H1 (cell line): ENCODE data around the gene FEV. TPM values are rescaled to one million over a fixed set of nuclear protein-coding genes. Genes with fewer than 3 reads are reported as not detected.

Experiments
- CTCF ChIA-PET: fragments of 300-600 bp; sonication (Branson Sonifier 250); formaldehyde crosslinking; loops from one replicate; lab custom pipeline; 2021; ENCODE audit not compliant: partially characterized antibody; lab: Charles Lee
- POLR2A ChIA-PET: fragments of 300-600 bp; sonication (Branson Sonifier 250); formaldehyde crosslinking; loops from one replicate; lab custom pipeline; 2021; ENCODE audit warnings: inconsistent platforms; ENCODE audit not compliant: partially characterized antibody; lab: Charles Lee
- DNase-seq, 2 experiments: peaks; one replicate each; pipeline versions ENCODE4 v3.0.0 to v3.0.0-alpha.2; 2010 to 2022; ENCODE audit warnings: low spot score in 2 of 2, low read depth in 1 of 2, mixed read lengths in 1 of 2
- FAIRE-seq: peaks from 2 replicates; lab custom pipeline; 2011; peaks lifted over from hg19 to GRCh38; lab: Jason Lieb, UNC
- H2AFZ ChIP-seq: 2 replicates; pipeline ENCODE4 v1.8.1; 2012; ENCODE audit warnings: low read length, inconsistent platforms
- H2AK5ac ChIP-seq: 2 replicates; pipeline ENCODE4 v1.6.1; 2013; ENCODE audit warnings: low read depth, low read length
- H2BK120ac ChIP-seq: replicated peaks from 2 replicates; pipeline ENCODE3; 2013; ENCODE audit warnings: low read depth, low read length, inconsistent platforms
- H2BK12ac ChIP-seq: 2 replicates; pipeline ENCODE4 v1.6.1; 2013; ENCODE audit warnings: low read depth, low read length
- H2BK15ac ChIP-seq: 2 replicates; pipeline ENCODE4 v1.6.1; 2013; ENCODE audit warnings: low read length
- H2BK20ac ChIP-seq: 2 replicates; pipeline ENCODE4 v1.6.1; 2013; ENCODE audit warnings: low read length
- H2BK5ac ChIP-seq: 2 replicates; pipeline ENCODE4 v1.6.1; 2013; ENCODE audit warnings: low read depth, low read length
- H3K14ac ChIP-seq: 2 replicates; pipeline ENCODE4 v1.6.1; 2013; ENCODE audit warnings: inconsistent platforms; ENCODE audit not compliant: insufficient read length
- H3K18ac ChIP-seq: 2 replicates; pipeline ENCODE4 v1.6.1; 2013; ENCODE audit warnings: low read length; ENCODE audit errors: extremely low read depth
- H3K23ac ChIP-seq: 2 replicates; pipeline ENCODE4 v1.6.1; 2013; ENCODE audit warnings: inconsistent platforms; ENCODE audit not compliant: insufficient read length
- H3K23me2 ChIP-seq: 2 replicates; pipeline ENCODE4 v1.6.1; 2013; ENCODE audit warnings: low read depth, low read length
- H3K27ac ChIP-seq: 2 replicates; pipeline ENCODE4 v1.6.1; 2011; ENCODE audit warnings: low read depth, low read length, inconsistent platforms
- H3K27me3 ChIP-seq, 4 experiments: replicated peaks in 1 of 4; 1 replicate in 1 of 4; 2 replicates in 3 of 4; pipeline versions ENCODE4 v1.6.1 to v1.8.1; 2011 to 2013; ENCODE audit warnings: low read length in 3 of 4, mild to moderate bottlenecking in 3 of 4, inconsistent platforms in 2 of 4, mixed read lengths in 2 of 4, moderate library complexity in 1 of 4; ENCODE audit not compliant: control insufficient read depth in 3 of 4, insufficient read depth in 3 of 4; ENCODE audit errors: extremely low read depth in 1 of 4
- H3K36me3 ChIP-seq, 4 experiments: 2 replicates each; pipeline versions ENCODE4 v1.6.1 to v1.8.1; 2011 to 2013; ENCODE audit warnings: mild to moderate bottlenecking in 4 of 4, low read length in 3 of 4, moderate library complexity in 2 of 4, control low read depth in 1 of 4, inconsistent platforms in 1 of 4; ENCODE audit not compliant: insufficient read depth in 4 of 4, control insufficient read depth in 2 of 4
- H3K4ac ChIP-seq: replicated peaks from 2 replicates; pipeline ENCODE3; 2013; ENCODE audit warnings: low read length, low read depth, mixed read lengths, inconsistent platforms; ENCODE audit not compliant: insufficient read length
- H3K4me1 ChIP-seq, 4 experiments: replicated peaks in 1 of 4; 1 replicate in 1 of 4; 2 replicates in 3 of 4; pipeline versions ENCODE4 v1.6.1 to v1.8.1; 2011 to 2013; ENCODE audit warnings: low read length in 3 of 4, inconsistent platforms in 2 of 4, mixed read lengths in 1 of 4; ENCODE audit not compliant: insufficient read depth in 4 of 4, control insufficient read depth in 3 of 4
- H3K4me2 ChIP-seq, 2 experiments: 2 replicates each; pipeline versions ENCODE4 v1.6.1 to v1.8.1; 2011 to 2013; ENCODE audit warnings: low read depth in 2 of 2, low read length in 2 of 2, control low read depth in 1 of 2, inconsistent platforms in 1 of 2, mild to moderate bottlenecking in 1 of 2; ENCODE audit not compliant: insufficient read depth in 1 of 2
- H3K4me3 ChIP-seq, 4 experiments: fragments of 200-600, 300-600 bp in 1 of 4; sonication (generic), shearing (Covaris generic), sonication (Bioruptor Twin) in 1 of 4; 2 replicates each; pipeline versions ENCODE4 v1.5.1 to v1.8.1; 2011 to 2016; ENCODE audit warnings: low read length in 4 of 4, low read depth in 3 of 4, control low read depth in 2 of 4, inconsistent platforms in 2 of 4, mild to moderate bottlenecking in 2 of 4, mixed read lengths in 1 of 4, moderate library complexity in 1 of 4; ENCODE audit not compliant: insufficient read depth in 2 of 4; ENCODE audit errors: extremely low read depth in 1 of 4
- H3K56ac ChIP-seq: replicated peaks from 2 replicates; pipeline ENCODE3; 2013; ENCODE audit warnings: low read depth, mild to moderate bottlenecking, mixed read lengths, low read length, inconsistent platforms; ENCODE audit not compliant: insufficient read length
- H3K79me1 ChIP-seq: 2 replicates; pipeline ENCODE4 v1.6.1; 2013; ENCODE audit warnings: low read depth, low read length, control low read depth
- H3K79me2 ChIP-seq, 2 experiments: 2 replicates each; pipeline versions ENCODE4 v1.6.1 to v1.8.1; 2012 to 2013; ENCODE audit warnings: low read length in 2 of 2, mild to moderate bottlenecking in 2 of 2, inconsistent platforms in 1 of 2; ENCODE audit not compliant: insufficient read depth in 2 of 2, control insufficient read depth in 1 of 2
- H3K9ac ChIP-seq, 4 experiments: replicated peaks in 1 of 4; 1 replicate in 1 of 4; 2 replicates in 3 of 4; pipeline versions ENCODE4 v1.6.1 to v1.8.1; 2011 to 2013; ENCODE audit warnings: low read depth in 3 of 4, low read length in 3 of 4, control low read depth in 2 of 4, mild to moderate bottlenecking in 2 of 4, moderate library complexity in 2 of 4, inconsistent platforms in 1 of 4; ENCODE audit errors: extremely low read depth in 1 of 4
- H3K9me3 ChIP-seq, 2 experiments: 2 replicates each; pipeline versions ENCODE4 v1.6.1 to v1.8.1; 2012 to 2013; ENCODE audit warnings: mild to moderate bottlenecking in 2 of 2, moderate library complexity in 2 of 2, control low read depth in 1 of 2, inconsistent platforms in 1 of 2, low read depth in 1 of 2, low read length in 1 of 2, mixed read lengths in 1 of 2; ENCODE audit not compliant: insufficient read depth in 2 of 2
- H4K20me1 ChIP-seq, 2 experiments: replicated peaks in 1 of 2; 2 replicates each; pipeline versions ENCODE3 to v1.8.1; 2011 to 2013; ENCODE audit warnings: inconsistent platforms in 2 of 2, low read length in 2 of 2, mild to moderate bottlenecking in 1 of 2; ENCODE audit not compliant: insufficient read depth in 2 of 2, control insufficient read depth in 1 of 2
- H4K5ac ChIP-seq: 2 replicates; pipeline ENCODE4 v1.6.1; 2013; ENCODE audit warnings: low read length, low read depth, mixed read lengths, inconsistent platforms; ENCODE audit not compliant: insufficient read length
- H4K8ac ChIP-seq: 2 replicates; pipeline ENCODE4 v1.8.0; 2013; ENCODE audit warnings: mild to moderate bottlenecking, moderate library complexity, low read length, inconsistent platforms; ENCODE audit not compliant: insufficient read depth; ENCODE audit errors: extremely low read depth
- H4K91ac ChIP-seq: replicated peaks from 2 replicates; pipeline ENCODE3; 2013; ENCODE audit warnings: low read length, mixed read lengths, inconsistent platforms; ENCODE audit not compliant: insufficient read length
- CBX8 ChIP-seq: fragments of 300-800, 300-1000 bp; sonication (generic); IDR thresholded peaks from 2 replicates; pipeline ENCODE4 v1.7.1; 2016; ENCODE audit warnings: low read depth, low read length, borderline replicate concordance
- CHD2 ChIP-seq: IDR thresholded peaks from 2 replicates; pipeline ENCODE4 v1.6.1; 2012; ENCODE audit warnings: low read length, improper control_type of control experiment
- KDM4A ChIP-seq: IDR thresholded peaks from one replicate; pipeline ENCODE4 v1.7.1; 2012; ENCODE audit warnings: low read depth, mild to moderate bottlenecking, moderate library complexity, low read length, inconsistent platforms; ENCODE audit not compliant: severe bottlenecking
- NANOG ChIP-seq: IDR thresholded peaks from 2 replicates; pipeline ENCODE4 v1.6.1; 2011; ENCODE audit warnings: low read length, low read depth, mild to moderate bottlenecking, inconsistent platforms; ENCODE audit not compliant: insufficient read depth, poor library complexity, severe bottlenecking
- SIN3A ChIP-seq, 2 experiments: IDR thresholded peaks in 1 of 2; conservative IDR thresholded peaks in 1 of 2; 2 replicates each; pipeline ENCODE4 v1.6.1; 2011 to 2012; ENCODE audit warnings: low read length in 2 of 2, improper control_type of control experiment in 1 of 2, low read depth in 1 of 2, mild to moderate bottlenecking in 1 of 2
- SIX5 ChIP-seq: IDR thresholded peaks from 2 replicates; pipeline ENCODE4 v1.6.1; 2011; ENCODE audit warnings: mild to moderate bottlenecking, low read depth, low read length
- SP1 ChIP-seq: IDR thresholded peaks from 2 replicates; pipeline ENCODE4 v1.6.1; 2011; ENCODE audit warnings: low read depth, low read length
- SP2 ChIP-seq: IDR thresholded peaks from 2 replicates; pipeline ENCODE4 v1.6.1; 2012; ENCODE audit warnings: mild to moderate bottlenecking, low read length, inconsistent platforms
- SP4 ChIP-seq: IDR thresholded peaks from 2 replicates; pipeline ENCODE4 v1.6.1; 2012; ENCODE audit warnings: low read length, inconsistent platforms
- TAF1 ChIP-seq: IDR thresholded peaks from 2 replicates; pipeline ENCODE4 v1.6.1; 2011; ENCODE audit warnings: mild to moderate bottlenecking, low read depth, low read length
- WGBS, 2 experiments: shearing (Covaris generic) in 1 of 2; methylation state at CpG; one replicate each; pipeline versions ENCODE4 v1.1.6 to v1.1.7; 2013 to 2015; ENCODE audit warnings: low lambda C conversion rate in 2 of 2, mixed read lengths in 2 of 2, inconsistent platforms in 1 of 2, low coverage in 1 of 2, missing lambda C conversion rate in 1 of 2; ENCODE audit not compliant: insufficient replicate concordance in 2 of 2, insufficient coverage in 1 of 2, insufficient read length in 1 of 2; ENCODE audit errors: extremely low coverage in 1 of 2, missing lambda C conversion rate in 1 of 2; 5-methylcytosine and 5-hydroxymethylcytosine counted together
- polyA plus RNA-seq, 7 experiments: library from polyadenylated mRNA; depleted of rRNA in 3 of 7; stranded (reverse) in 5 of 7; unstranded in 2 of 7; fragments of >200 nt in 5 of 7; fragments of 200-250 nt in 2 of 7; gene quantifications; 1 replicate in 5 of 7; 2 replicates in 1 of 7; 4 replicates in 1 of 7; pipeline versions ENCODE4 v1.2.1 to v1.2.3, GENCODE V29; 2011 to 2013; ENCODE audit warnings: missing spikeins in 2 of 7, mixed read lengths in 2 of 7
- total RNA-seq: library from RNA; stranded (reverse); fragmentation: NEBNext Ultra II Directional; extraction: Animal tissue kit (Norgen Biotek cat#: 25700); gene quantifications from 2 replicates; pipeline ENCODE4 v1.2.1, GENCODE V29; 2021
- TF ChIP-seq, protein P1 (sequence below): IDR thresholded peaks from 2 replicates; pipeline ENCODE4 v1.6.1; 2012; ENCODE audit warnings: inconsistent platforms

The FEV gene
- total and polyA plus RNA-seq, 2 of the 8 experiments (the other 6 are each of a cell fraction or from before 2014, with no cell fraction given) = not detected

DNA sequence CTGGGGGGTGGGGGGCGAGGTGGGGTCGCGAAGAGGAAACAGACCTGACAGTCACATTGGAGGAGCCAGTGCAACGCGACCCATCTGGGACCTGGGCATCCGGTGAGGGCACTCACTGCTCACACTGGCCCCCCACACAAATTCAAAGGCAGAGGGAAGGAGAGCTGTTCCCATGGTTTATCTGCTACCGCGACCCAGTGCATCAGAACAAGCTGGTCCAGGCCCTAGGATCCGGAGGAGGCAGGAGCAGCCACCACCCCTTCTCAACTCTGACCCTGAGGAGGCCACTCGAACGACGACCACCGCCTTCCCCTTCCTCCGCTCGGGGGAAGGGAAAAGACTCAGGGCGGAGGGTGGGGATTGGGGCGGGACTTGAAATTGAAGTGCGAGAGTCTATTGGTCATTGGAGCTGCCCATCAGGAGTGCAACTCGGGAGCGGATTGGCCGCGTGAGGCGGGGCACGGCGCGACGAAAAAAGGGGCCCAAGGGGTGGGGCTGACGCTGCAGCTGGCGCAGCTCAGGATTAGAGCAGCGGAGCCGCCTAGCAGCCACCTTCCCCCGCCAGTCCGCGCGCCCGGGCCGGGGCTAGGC is 25.7 kb downstream of the FEV start, which contains the start of gene CDK5R2:
Gene CDK5R2 (plus strand): TSS at position 526 of the 591 bp plus-strand sequence. CDS start 155 bp downstream, outside the sequence.
- no peak within 1 kb of the TSS for H3K27ac ChIP-seq
- peak within 1 kb of the TSS; percentile 97 for H2AFZ ChIP-seq
- WGBS, 2 experiments = 2% methylated on average over 10 of the region's 37 CpGs; no CpG with 5 or more reads in 1 of the 2 experiments
- H3K4me3 ChIP-seq = peak within 1 kb of the TSS; percentile 61 to 74 (median 68)
- no peak within 1 kb of the TSS for H3K14ac ChIP-seq
- peak within 1 kb of the TSS; percentile 84 to 95 for H3K4me2 ChIP-seq
- H4K20me1 ChIP-seq = peaks cover 2 to 12% of the 10 kb centered on the region in 2 experiments
- POLR2A ChIA-PET = interaction anchor here (0.9 to 1.4 kb wide), 4 partner anchors 9 to 32 kb away, joined by 4 to 5 read pairs (median 4); no protein-coding TSS in a partner anchor
- no peak within 1 kb of the TSS for H2BK20ac ChIP-seq
- CTCF ChIA-PET = interaction anchor here (0.6 to 6.8 kb wide), 9 partner anchors 20 to 198 kb away, joined by 3 to 50 read pairs (median 3); no protein-coding TSS in a partner anchor
- 0 out of 2 replicates have a peak within 1 kb of the TSS, but pooled peaks have one; percentile 15 for H2AK5ac ChIP-seq
- H2BK5ac ChIP-seq = 0 out of 2 replicates have a peak within 1 kb of the TSS, but pooled peaks have one; percentile 15
- peaks cover 0 to 15% (median 0%) of the 10 kb centered on the region in 4 experiments; a peak in 1 of 8 replicates for H3K36me3 ChIP-seq
- no peaks in the 10 kb centered on the region for H3K79me1 ChIP-seq
- peaks cover 0 to 2% of the 10 kb centered on the region in 2 experiments; a peak in 1 of 4 replicates for H3K9me3 ChIP-seq
- peak within 1 kb of the TSS; percentile 84; the same call in 1 of the 2 replicates for H3K18ac ChIP-seq
- no peak for FAIRE-seq
- H3K27me3 ChIP-seq = peaks cover 31 to 69% (median 54%) of the 10 kb centered on the region in 4 experiments
- H4K5ac ChIP-seq = peak within 1 kb of the TSS; percentile 46
- H3K79me2 ChIP-seq = no peaks in the 10 kb centered on the region
- DNase-seq = peak; percentile 74 to 98
- peaks cover 12% of the 10 kb centered on the region for H3K23me2 ChIP-seq
- H3K23ac ChIP-seq = no peak within 1 kb of the TSS
- peaks cover 9 to 29% (median 18%) of the 10 kb centered on the region in 4 experiments for H3K4me1 ChIP-seq
- H4K8ac ChIP-seq = no peak within 1 kb of the TSS; the same call in 1 of the 2 replicates
- peak within 1 kb of the TSS; percentile 44; the same call in 1 of the 2 replicates for H2BK12ac ChIP-seq
- peak within 1 kb of the TSS in 1 of 4 experiments; percentile 80; a peak in 2 of 7 replicates for H3K9ac ChIP-seq
- H3K4ac ChIP-seq = no peak within 1 kb of the TSS
- H4K91ac ChIP-seq = no peak within 1 kb of the TSS
- H2BK120ac ChIP-seq = no peak within 1 kb of the TSS
- H2BK15ac ChIP-seq = peak within 1 kb of the TSS; percentile 100; the same call in 1 of the 2 replicates
- H3K56ac ChIP-seq = no peak within 1 kb of the TSS
- 0 out of 2 replicates have a peak, but pooled peaks have one; percentile 21 for TF ChIP-seq TAF1
- peak; percentile 93 for TF ChIP-seq KDM4A
- TF ChIP-seq CHD2 = peak; percentile 81
- TF ChIP-seq SIX5 = no peak
- TF ChIP-seq SP4 = peak; percentile 81
- no peak for TF ChIP-seq NANOG
- TF ChIP-seq CBX8 = no peak
- peak; percentile 69 for TF ChIP-seq SP2
- TF ChIP-seq SIN3A (conservative IDR thresholded peaks at IDR 0.05 in 1 of 2, IDR thresholded peaks at IDR 0.05 in 1 of 2; ENCODE audit: low read depth in 1 of 2, low read length in 2 of 2) = peak in 1 of 2 experiments; percentile 48; a peak in 1 of 4 replicates
- TF ChIP-seq, protein P1, sequence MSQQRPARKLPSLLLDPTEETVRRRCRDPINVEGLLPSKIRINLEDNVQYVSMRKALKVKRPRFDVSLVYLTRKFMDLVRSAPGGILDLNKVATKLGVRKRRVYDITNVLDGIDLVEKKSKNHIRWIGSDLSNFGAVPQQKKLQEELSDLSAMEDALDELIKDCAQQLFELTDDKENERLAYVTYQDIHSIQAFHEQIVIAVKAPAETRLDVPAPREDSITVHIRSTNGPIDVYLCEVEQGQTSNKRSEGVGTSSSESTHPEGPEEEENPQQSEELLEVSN = peak; percentile 31; the same call in 1 of the 2 replicates
- TF ChIP-seq SP1 = peak; percentile 90
